Stimulated activated memory B cell treated with anti-CD40 and anti-IgM and Interleukin-4, amounts not matched to agents 10 μg/mL and 1 μg/mL and 100 μg/mL, for 72 hours (primary cell): ENCODE data around the gene ZNF438.
"Not testable (repeated sequence)": the region's sequence is repeated elsewhere in the genome, so short reads cannot be mapped to it uniquely, and the experiment has no call there.

Source experiments
- ATAC-seq: fragments of 150-1000 bp; cut with Tn5 transposase; 2 replicates; pipeline ENCODE4 v1.10.0; 2021
- H3K27ac Mint-ChIP-seq: one replicate; pipeline ENCODE4 v1.8.0; 2022; ENCODE audit warnings: mild to moderate bottlenecking, mixed read lengths
- H3K27me3 Mint-ChIP-seq: one replicate; pipeline ENCODE4 v1.8.0; 2022; ENCODE audit warnings: mixed read lengths
- H3K36me3 Mint-ChIP-seq: one replicate; pipeline ENCODE4 v1.8.0; 2022; ENCODE audit warnings: mixed read lengths
- H3K4me1 Mint-ChIP-seq: one replicate; pipeline ENCODE4 v1.8.0; 2022; ENCODE audit warnings: mixed read lengths
- H3K4me3 Mint-ChIP-seq: one replicate; pipeline ENCODE4 v1.8.0; 2022; ENCODE audit warnings: mild to moderate bottlenecking, moderate library complexity, mixed read lengths
- H3K9me3 Mint-ChIP-seq: one replicate; pipeline ENCODE4 v1.8.0; 2022; ENCODE audit warnings: mixed read lengths

ZNF438 gene

DNA sequence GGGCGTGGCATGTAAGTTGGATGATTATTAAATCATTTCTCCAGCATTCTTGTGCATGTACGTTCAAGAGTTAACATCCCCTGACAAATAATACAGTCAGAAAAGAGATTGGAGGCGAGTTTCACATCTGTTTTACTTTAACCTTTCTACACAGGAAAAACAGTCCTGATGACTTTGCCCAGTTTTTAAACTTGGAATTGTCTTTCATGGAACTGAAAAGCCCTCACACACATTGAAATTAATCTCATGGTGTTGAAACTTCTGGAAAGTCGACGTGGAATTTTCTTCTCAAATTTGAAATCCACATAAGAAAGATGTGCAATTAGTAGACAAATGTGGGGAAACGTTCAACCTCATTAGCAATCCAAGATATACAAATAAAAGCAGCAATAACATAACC is 31.2 kb upstream of the ZNF438 start:
- peaks cover 3% of the 10 kb centered on the region for H3K9me3 Mint-ChIP-seq
- H3K27ac Mint-ChIP-seq, result no peak overlapping the region
- H3K4me3 Mint-ChIP-seq, result no peak overlapping the region
- no peaks in the 10 kb centered on the region for H3K36me3 Mint-ChIP-seq
- H3K4me1 Mint-ChIP-seq, result no peaks in the 10 kb centered on the region
- H3K27me3 Mint-ChIP-seq, result peaks cover 44% of the 10 kb centered on the region
- ATAC-seq, result no peak

- Mint-ChIP-seq H3K36me3 (no peaks in the 10 kb centered on the region), H3K4me3 (no peak overlapping the region), H3K27ac (no peak overlapping the region), H3K27me3 (peaks cover 37% of the 10 kb centered on the region), H3K9me3 (no peaks in the 10 kb centered on the region), H3K4me1 (no peaks in the 10 kb centered on the region)
- no peak for ATAC-seq
Observed at GRCh38 chr10:31061941-31062340, 30.3 kb upstream of the ZNF438 start.

DNA sequence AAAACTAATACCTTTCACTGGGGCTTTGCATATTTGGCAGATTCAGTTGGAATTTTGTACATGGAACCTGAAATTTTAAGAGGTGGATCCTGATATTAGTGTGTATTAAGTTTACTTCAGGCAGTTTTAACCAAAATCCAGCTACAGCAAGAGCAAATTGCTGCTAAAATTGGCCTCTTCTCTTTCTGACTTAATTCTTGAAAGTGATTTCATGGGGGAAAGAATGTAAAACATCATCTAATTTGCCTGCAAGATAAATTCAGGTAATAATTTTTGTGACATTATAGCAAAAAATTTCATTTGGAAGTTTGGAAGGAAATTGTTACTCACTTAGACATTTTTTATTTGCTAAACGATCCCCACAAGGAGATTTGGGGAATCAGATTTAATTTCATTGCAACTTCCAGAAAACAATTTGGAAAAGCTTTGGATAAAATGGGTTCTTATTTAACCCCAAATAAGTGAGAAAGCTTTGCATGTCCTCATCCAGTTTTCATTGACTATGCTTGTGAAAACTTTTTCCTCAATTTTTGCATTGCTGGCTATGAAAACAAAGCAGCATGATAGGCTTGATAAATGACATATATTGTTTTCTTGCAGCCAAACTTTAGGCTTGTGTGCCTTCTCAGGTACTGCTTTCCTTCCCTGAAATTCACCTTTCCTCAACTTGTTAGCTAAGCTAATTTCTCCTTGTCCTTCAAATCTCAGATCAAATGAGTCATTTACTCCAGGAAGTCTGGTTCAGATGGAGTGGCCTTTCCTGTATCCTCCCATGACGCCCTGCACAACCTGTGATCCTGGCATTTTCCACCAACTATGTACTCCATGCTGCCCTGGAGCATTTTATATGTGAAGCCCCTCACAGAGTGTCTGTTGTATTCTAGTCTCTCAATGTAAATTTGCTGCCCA is 27.4 kb upstream of the ZNF438 start:
- no peak for ATAC-seq
- Mint-ChIP-seq H3K9me3 (no peaks in the 10 kb centered on the region), H3K4me3 (no peak overlapping the region), H3K4me1 (no peaks in the 10 kb centered on the region), H3K27ac (no peak overlapping the region), H3K36me3 (no peaks in the 10 kb centered on the region), H3K27me3 (peaks cover 30% of the 10 kb centered on the region)

DNA sequence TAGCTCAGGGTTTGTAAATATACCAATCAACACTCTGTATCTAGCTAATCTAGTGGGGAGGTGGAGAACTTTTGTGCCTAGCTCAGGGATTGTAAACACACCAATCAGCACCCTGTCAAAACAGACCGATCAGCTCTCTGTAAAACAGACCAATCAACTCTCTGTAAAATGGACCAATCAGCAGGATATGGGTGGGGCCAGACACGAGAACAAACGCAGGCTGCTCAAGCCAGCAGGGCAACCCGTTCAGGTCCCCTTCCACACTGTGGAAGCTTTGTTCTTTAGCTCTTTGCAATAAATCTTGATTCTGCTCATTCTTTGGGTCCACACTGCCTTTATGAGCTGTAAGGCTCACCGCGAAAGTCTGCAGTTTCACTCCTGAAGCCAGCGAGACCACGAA is 25.0 kb upstream of the ZNF438 start:
- not testable (repeated sequence) for H3K27ac Mint-ChIP-seq, H3K9me3 Mint-ChIP-seq, H3K36me3 Mint-ChIP-seq, ATAC-seq, H3K4me3 Mint-ChIP-seq, H3K4me1 Mint-ChIP-seq
- peaks cover 19% of the 10 kb centered on the region for H3K27me3 Mint-ChIP-seq

DNA sequence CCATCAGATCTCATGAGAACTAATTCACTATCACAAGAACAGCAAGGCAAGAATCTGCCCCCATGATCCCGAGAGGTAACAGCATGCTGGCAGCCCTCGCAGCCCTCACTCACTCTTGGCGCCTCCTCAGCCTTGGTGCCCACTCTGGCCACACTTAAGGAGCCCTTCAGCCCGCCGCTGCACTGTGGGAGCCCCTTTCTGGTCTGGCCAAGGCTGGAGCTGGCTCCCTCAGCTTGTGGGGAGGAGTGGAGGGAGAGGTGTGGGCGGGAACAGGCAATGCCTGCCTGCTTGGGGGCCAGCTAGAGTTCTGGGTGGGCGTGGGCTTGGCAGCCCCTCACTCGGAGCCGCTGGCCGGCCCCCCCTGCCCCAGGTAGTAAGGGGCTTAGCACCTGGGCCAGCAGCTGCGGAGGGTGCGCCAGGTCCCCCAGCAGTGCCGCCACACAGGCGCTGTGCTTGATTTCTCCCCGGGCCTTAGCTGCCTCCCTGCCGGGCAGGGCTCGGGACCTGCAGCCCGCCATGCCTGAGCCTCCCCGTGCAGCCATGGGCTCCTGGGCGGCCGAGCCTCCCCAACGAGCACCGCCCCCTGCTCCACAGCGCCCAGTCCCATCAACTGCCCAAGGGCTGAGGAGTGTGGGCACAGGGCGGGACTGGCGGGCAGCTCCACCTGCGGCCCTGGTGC is 24.0 kb upstream of the ZNF438 start:
- Mint-ChIP-seq H3K4me3 (no peak overlapping the region), H3K27ac (no peak overlapping the region), H3K4me1 (no peaks in the 10 kb centered on the region), H3K9me3 (peaks cover 6% of the 10 kb centered on the region), H3K27me3 (peaks cover 12% of the 10 kb centered on the region), H3K36me3 (no peaks in the 10 kb centered on the region)
- no peak for ATAC-seq

- peaks cover 6% of the 10 kb centered on the region for H3K9me3 Mint-ChIP-seq
- peaks cover 23% of the 10 kb centered on the region for H3K27me3 Mint-ChIP-seq
- ATAC-seq, result no peak
- no peaks in the 10 kb centered on the region for H3K36me3 Mint-ChIP-seq
- no peak overlapping the region for H3K27ac Mint-ChIP-seq
- H3K4me3 Mint-ChIP-seq, result no peak overlapping the region
- no peaks in the 10 kb centered on the region for H3K4me1 Mint-ChIP-seq
Observed at GRCh38 chr10:31051703-31052102, 20.0 kb upstream of the ZNF438 start.

DNA sequence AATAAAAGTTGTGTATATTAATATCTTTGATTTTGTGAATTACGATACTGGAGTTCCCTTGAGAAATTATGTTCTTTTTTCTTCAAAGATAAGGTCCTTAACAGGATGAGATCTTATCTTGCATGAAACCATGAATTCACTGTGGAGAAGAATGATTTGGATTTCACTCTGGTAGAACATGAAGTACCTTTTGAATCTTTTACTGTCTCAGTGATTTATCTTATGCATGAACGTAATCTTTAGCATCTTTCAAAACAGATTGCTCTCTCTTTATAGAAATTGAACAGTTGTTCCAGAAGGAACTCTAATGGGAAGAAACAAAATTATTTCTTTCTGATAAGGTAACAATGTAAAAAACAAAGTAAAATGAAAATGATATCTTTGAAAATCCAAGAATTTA is 11.0 kb upstream of the ZNF438 start:
- H3K9me3 Mint-ChIP-seq, result peaks cover 5% of the 10 kb centered on the region
- H3K27ac Mint-ChIP-seq, result no peak overlapping the region
- H3K4me1 Mint-ChIP-seq, result peaks cover 7% of the 10 kb centered on the region
- no peak for ATAC-seq
- H3K27me3 Mint-ChIP-seq, result peaks cover 8% of the 10 kb centered on the region
- H3K4me3 Mint-ChIP-seq, result no peak overlapping the region
- H3K36me3 Mint-ChIP-seq, result no peaks in the 10 kb centered on the region

DNA sequence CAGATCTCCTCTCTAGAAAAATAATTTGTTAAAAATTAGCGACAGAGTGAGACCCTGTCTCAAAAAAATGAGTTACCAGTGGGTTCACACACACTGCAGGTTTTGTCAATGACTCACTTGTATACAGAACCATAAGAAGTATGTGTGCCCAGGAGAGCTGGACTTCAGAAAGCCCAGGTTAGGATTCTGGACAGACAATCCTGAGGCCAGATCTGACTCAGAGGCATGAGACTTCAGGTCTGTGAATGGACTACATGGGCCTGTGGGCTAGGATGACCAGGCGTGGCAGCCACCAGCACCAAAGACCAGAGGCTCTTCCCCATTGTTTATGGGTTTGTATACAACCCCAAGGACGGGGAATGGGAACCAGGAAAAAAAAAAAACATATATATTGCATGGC is 9.3 kb upstream of the ZNF438 start:
- Mint-ChIP-seq H3K4me3 (no peak overlapping the region), H3K4me1 (peaks cover 7% of the 10 kb centered on the region), H3K27ac (no peak overlapping the region), H3K9me3 (peaks cover 5% of the 10 kb centered on the region), H3K27me3 (no peaks in the 10 kb centered on the region), H3K36me3 (no peaks in the 10 kb centered on the region)
- ATAC-seq, result no peak

DNA sequence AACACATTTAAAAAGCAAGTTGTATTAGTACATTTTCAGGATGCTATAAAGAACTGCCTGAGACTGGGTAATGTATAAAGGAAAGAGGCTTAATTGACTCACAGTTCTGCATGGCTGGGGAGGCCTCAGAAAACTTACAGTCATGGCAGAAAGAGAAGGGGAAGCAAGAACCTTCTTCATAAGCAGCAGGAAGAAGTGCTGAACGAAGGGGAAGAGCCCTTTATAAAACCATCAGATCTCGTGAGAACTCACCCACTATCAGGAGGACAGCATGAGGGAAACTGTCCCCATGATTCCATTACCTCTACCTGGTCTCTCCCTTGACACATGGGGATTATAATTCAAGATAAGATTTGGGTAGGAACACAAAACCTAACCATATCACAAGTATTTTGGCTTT is 7.3 kb upstream of the ZNF438 start:
- not testable (repeated sequence) for H3K27me3 Mint-ChIP-seq

DNA sequence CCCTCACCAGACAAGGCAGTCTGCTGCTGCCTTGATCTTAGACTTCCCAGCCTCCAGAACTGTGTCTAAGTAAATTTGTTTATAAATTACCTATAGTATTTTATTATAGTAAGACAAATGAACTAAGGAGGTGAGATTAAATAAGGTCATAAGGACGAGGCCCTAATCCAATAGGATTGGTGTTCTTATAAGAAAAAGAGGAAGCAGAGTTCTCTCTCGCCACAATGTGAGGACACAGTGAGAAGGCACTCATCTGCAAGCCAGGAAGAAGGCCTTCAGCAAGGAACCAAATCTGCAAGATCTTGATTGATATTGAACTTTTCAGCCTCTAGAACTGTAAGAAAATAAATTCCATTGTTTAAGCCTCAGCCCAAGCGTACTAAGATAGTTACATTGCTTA is 6.1 kb upstream of the ZNF438 start:
- Mint-ChIP-seq H3K27me3 (no peaks in the 10 kb centered on the region), H3K36me3 (no peaks in the 10 kb centered on the region), H3K4me1 (peaks cover 10% of the 10 kb centered on the region), H3K9me3 (no peaks in the 10 kb centered on the region), H3K4me3 (no peak overlapping the region), H3K27ac (no peak overlapping the region)
- ATAC-seq, result no peak

More for the DNA sequence above, 7.3 kb upstream of the ZNF438 start:
- not testable (repeated sequence) for H3K4me3 Mint-ChIP-seq, H3K36me3 Mint-ChIP-seq, H3K9me3 Mint-ChIP-seq, H3K4me1 Mint-ChIP-seq
- H3K27ac Mint-ChIP-seq, result peak overlapping the region; percentile 46
- ATAC-seq, result peak; percentile 60

DNA sequence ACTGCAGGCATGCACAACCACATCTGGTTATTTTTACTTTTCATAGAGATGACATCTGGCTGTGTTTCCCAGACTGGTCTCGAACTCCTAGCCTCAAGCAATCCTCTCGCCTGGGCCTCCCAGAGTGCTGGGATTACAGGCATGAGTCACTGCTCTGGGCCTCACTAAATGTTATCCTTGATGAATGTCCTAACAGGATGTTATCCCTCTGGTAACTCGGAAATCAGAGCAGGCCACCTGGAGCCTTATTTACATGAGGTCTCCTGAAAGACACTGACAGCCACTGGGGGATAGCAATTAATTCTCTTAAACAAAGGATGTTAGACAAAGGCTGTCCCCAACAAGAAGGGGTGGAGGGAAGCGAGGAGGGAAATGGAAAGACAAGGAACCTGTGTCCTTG is 4.5 kb upstream of the ZNF438 start:
- peaks cover 14% of the 10 kb centered on the region for H3K4me1 Mint-ChIP-seq
- H3K36me3 Mint-ChIP-seq, result no peaks in the 10 kb centered on the region
- no peak for ATAC-seq
- no peak overlapping the region for H3K27ac Mint-ChIP-seq
- no peaks in the 10 kb centered on the region for H3K27me3 Mint-ChIP-seq
- no peak overlapping the region for H3K4me3 Mint-ChIP-seq
- H3K9me3 Mint-ChIP-seq, result no peaks in the 10 kb centered on the region

- no peaks in the 10 kb centered on the region for H3K27me3 Mint-ChIP-seq
- H3K4me3 Mint-ChIP-seq, result no peak overlapping the region
- H3K4me1 Mint-ChIP-seq, result peaks cover 14% of the 10 kb centered on the region
- ATAC-seq, result no peak
- H3K27ac Mint-ChIP-seq, result no peak overlapping the region
- H3K36me3 Mint-ChIP-seq, result no peaks in the 10 kb centered on the region
- no peaks in the 10 kb centered on the region for H3K9me3 Mint-ChIP-seq
Observed at GRCh38 chr10:31035266-31035798, 3.7 kb upstream of the ZNF438 start.

GRCh38 chr10:31034098-31034909 is 2.6 kb upstream of the ZNF438 start:
- H3K4me1 Mint-ChIP-seq, result peaks cover 19% of the 10 kb centered on the region
- ATAC-seq, result no peak
- H3K4me3 Mint-ChIP-seq, result no peak overlapping the region
- peaks cover 3% of the 10 kb centered on the region for H3K36me3 Mint-ChIP-seq
- H3K27me3 Mint-ChIP-seq, result no peaks in the 10 kb centered on the region
- H3K27ac Mint-ChIP-seq, result no peak overlapping the region
- H3K9me3 Mint-ChIP-seq, result no peaks in the 10 kb centered on the region

GRCh38 chr10:31033147-31033546 is 1.5 kb upstream of the ZNF438 start:
- Mint-ChIP-seq H3K36me3 (peaks cover 5% of the 10 kb centered on the region), H3K27ac (peak overlapping the region; percentile 94), H3K4me3 (peak overlapping the region; percentile 89), H3K27me3 (no peaks in the 10 kb centered on the region), H3K9me3 (no peaks in the 10 kb centered on the region), H3K4me1 (peaks cover 15% of the 10 kb centered on the region)
- ATAC-seq, result no peak
